Measurements from ENCODE around the gene CDH4.

DNA sequence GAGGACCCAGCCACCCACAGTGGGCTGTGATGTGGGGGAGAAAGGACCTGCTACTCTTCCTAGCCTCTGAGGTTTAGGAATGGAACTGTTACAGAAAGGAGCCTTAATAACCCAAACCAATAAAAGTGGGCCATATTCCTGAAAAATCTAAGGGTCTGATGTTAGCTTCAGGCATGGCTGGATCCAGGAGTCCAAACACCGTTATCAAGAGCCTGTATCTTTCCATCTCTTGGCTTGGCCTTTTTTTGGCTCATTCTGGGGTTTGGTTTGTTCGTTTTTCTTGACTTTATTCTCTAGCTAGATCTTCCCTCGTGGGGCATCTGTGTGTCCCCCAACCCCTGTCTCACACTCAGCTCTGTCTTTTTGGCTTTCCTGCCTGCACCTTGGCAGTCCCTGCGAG lies 38.7 kb downstream of the CDH4 start:
- TF ChIP-seq CTCF (IDR thresholded peaks at IDR 0.05; ENCODE audit: borderline replicate concordance, extremely low read depth, low read length, poor library complexity, severe bottlenecking) (no peak), EZH2 (IDR thresholded peaks at IDR 0.05; ENCODE audit: borderline replicate concordance, low read depth, low read length, severe bottlenecking) (no peak)
